Measurements from ENCODE around the gene FGF13. TPM values are rescaled to one million over a fixed set of nuclear protein-coding genes. Genes with fewer than 3 reads are reported as not detected.

FGF13 gene
- total RNA-seq, 5 donors from 2014 or later (not counting 1 experiment from before 2014, with no cell fraction given) = 0.16 TPM; not detected in 4

- ChIA-PET CTCF (no interaction called here), POLR2A (no interaction called here)
- DNase-seq = no peak
- Histone ChIP-seq H3K36me3 (ENCODE audit: control insufficient read depth in 2 of 2, extremely low read depth in 1 of 2, insufficient read depth in 1 of 2, low read length in 1 of 2) (no peaks in the 10 kb centered on the region), H3K27ac (ENCODE audit: low read length) (no peak overlapping the region), H3K4me3 (ENCODE audit: control insufficient read depth in 1 of 2, extremely low read depth in 1 of 2, low read length in 1 of 2) (no peak overlapping the region), H3K9me3 (no peaks in the 10 kb centered on the region), H3K27me3 (replicated peaks in 1 of 2; ENCODE audit: control insufficient read depth in 2 of 2, extremely low read depth in 1 of 2, insufficient read depth in 2 of 2, low read length in 1 of 2) (no peaks in the 10 kb centered on the region), H3K4me1 (ENCODE audit: control insufficient read depth in 1 of 2, extremely low read depth in 1 of 2, insufficient read depth in 2 of 2, low read length in 2 of 2) (no peaks in the 10 kb centered on the region)
- ATAC-seq (replicated peaks in 1 of 4) = no peak
- Mint-ChIP-seq H3K27me3 (peaks cover 0 to 6% of the 10 kb centered on the region in 2 donors), H3K36me3 (no peaks in the 10 kb centered on the region), H3K9me3 (no peaks in the 10 kb centered on the region), H3K4me1 (no peaks in the 10 kb centered on the region), H3K4me3 (no peak overlapping the region), H3K27ac (no peak overlapping the region)
Observed at GRCh38 chrX:138690591-138690990, 20.9 kb downstream of the FGF13 start.

GRCh38 chrX:138683600-138683999 is 27.9 kb downstream of the FGF13 start:
- no peaks in the 10 kb centered on the region for H3K27me3 ChIP-seq (replicated peaks in 1 of 2; ENCODE audit: control insufficient read depth in 2 of 2, extremely low read depth in 1 of 2, insufficient read depth in 2 of 2, low read length in 1 of 2)
- no peaks in the 10 kb centered on the region for H3K9me3 ChIP-seq
- H3K4me1 ChIP-seq (ENCODE audit: control insufficient read depth in 1 of 2, extremely low read depth in 1 of 2, insufficient read depth in 2 of 2, low read length in 2 of 2) = no peaks in the 10 kb centered on the region
- Mint-ChIP-seq H3K27me3 (peaks cover 0 to 12% of the 10 kb centered on the region in 2 donors), H3K27ac (no peak overlapping the region), H3K9me3 (no peaks in the 10 kb centered on the region), H3K4me3 (no peak overlapping the region), H3K4me1 (no peaks in the 10 kb centered on the region), H3K36me3 (no peaks in the 10 kb centered on the region)
- no peak for DNase-seq
- ATAC-seq (replicated peaks in 1 of 4) = no peak
- ChIA-PET CTCF (no interaction called here), POLR2A (no interaction called here)
- H3K27ac ChIP-seq (ENCODE audit: low read length) = no peak overlapping the region
- no CpG with 5 or more reads among the region's 4 CpGs for WGBS (ENCODE audit: insufficient coverage)
- no peaks in the 10 kb centered on the region for H3K36me3 ChIP-seq (ENCODE audit: control insufficient read depth in 2 of 2, extremely low read depth in 1 of 2, insufficient read depth in 1 of 2, low read length in 1 of 2)
- H3K4me3 ChIP-seq (ENCODE audit: control insufficient read depth in 1 of 2, extremely low read depth in 1 of 2, low read length in 1 of 2) = no peak overlapping the region

- Mint-ChIP-seq H3K27me3 (peaks cover 0 to 9% of the 10 kb centered on the region in 2 donors), H3K9me3 (peaks cover 0 to 4% (median 0%) of the 10 kb centered on the region in 3 donors), H3K27ac (no peak overlapping the region), H3K4me3 (no peak overlapping the region), H3K36me3 (no peaks in the 10 kb centered on the region), H3K4me1 (no peaks in the 10 kb centered on the region)
- Histone ChIP-seq H3K4me1 (ENCODE audit: control insufficient read depth in 1 of 2, extremely low read depth in 1 of 2, insufficient read depth in 2 of 2, low read length in 2 of 2) (no peaks in the 10 kb centered on the region), H3K27me3 (replicated peaks in 1 of 2; ENCODE audit: control insufficient read depth in 2 of 2, extremely low read depth in 1 of 2, insufficient read depth in 2 of 2, low read length in 1 of 2) (no peaks in the 10 kb centered on the region), H3K4me3 (ENCODE audit: control insufficient read depth in 1 of 2, extremely low read depth in 1 of 2, low read length in 1 of 2) (no peak overlapping the region), H3K27ac (ENCODE audit: low read length) (no peak overlapping the region), H3K36me3 (ENCODE audit: control insufficient read depth in 2 of 2, extremely low read depth in 1 of 2, insufficient read depth in 1 of 2, low read length in 1 of 2) (no peaks in the 10 kb centered on the region), H3K9me3 (no peaks in the 10 kb centered on the region)
- ATAC-seq (replicated peaks in 1 of 4) = no peak
- ChIA-PET CTCF (no interaction called here), POLR2A (no interaction called here)
- no CpG with 5 or more reads among the region's 2 CpGs for WGBS (ENCODE audit: insufficient coverage)
- DNase-seq = no peak
Observed at GRCh38 chrX:138669693-138670092, 41.8 kb downstream of the FGF13 start.

- Histone ChIP-seq H3K27me3 (replicated peaks in 1 of 2; ENCODE audit: control insufficient read depth in 2 of 2, extremely low read depth in 1 of 2, insufficient read depth in 2 of 2, low read length in 1 of 2) (no peaks in the 10 kb centered on the region), H3K27ac (ENCODE audit: low read length) (no peak overlapping the region), H3K4me1 (ENCODE audit: control insufficient read depth in 1 of 2, extremely low read depth in 1 of 2, insufficient read depth in 2 of 2, low read length in 2 of 2) (no peaks in the 10 kb centered on the region), H3K36me3 (ENCODE audit: control insufficient read depth in 2 of 2, extremely low read depth in 1 of 2, insufficient read depth in 1 of 2, low read length in 1 of 2) (no peaks in the 10 kb centered on the region), H3K4me3 (ENCODE audit: control insufficient read depth in 1 of 2, extremely low read depth in 1 of 2, low read length in 1 of 2) (no peak overlapping the region), H3K9me3 (no peaks in the 10 kb centered on the region)
- Mint-ChIP-seq H3K27ac (no peak overlapping the region), H3K4me3 (no peak overlapping the region), H3K4me1 (no peaks in the 10 kb centered on the region), H3K9me3 (peaks cover 0 to 4% (median 0%) of the 10 kb centered on the region in 3 donors), H3K36me3 (no peaks in the 10 kb centered on the region), H3K27me3 (peaks cover 0 to 29% of the 10 kb centered on the region in 2 donors)
- DNase-seq = no peak
- no CpG with 5 or more reads among the region's 1 CpG for WGBS (ENCODE audit: insufficient coverage)
- POLR2A ChIA-PET = no interaction called here
- CTCF ChIA-PET = no interaction called here
- no peak for ATAC-seq (replicated peaks in 1 of 4)
Observed at GRCh38 chrX:138664466-138664865, 47.1 kb downstream of the FGF13 start.

GRCh38 chrX:138664016-138664415 is 47.5 kb downstream of the FGF13 start:
- CTCF ChIA-PET = no interaction called here

GRCh38 chrX:138651494-138651893 is 60.0 kb downstream of the FGF13 start:
- ChIA-PET CTCF (no interaction called here), POLR2A (no interaction called here)
- no peaks in the 10 kb centered on the region for H3K9me3 Mint-ChIP-seq
- H3K9me3 ChIP-seq = no peaks in the 10 kb centered on the region
- no peak overlapping the region for H3K27ac ChIP-seq (ENCODE audit: low read length)
- H3K27me3 Mint-ChIP-seq = peaks cover 0 to 6% of the 10 kb centered on the region in 2 donors
- H3K4me1 Mint-ChIP-seq = no peaks in the 10 kb centered on the region
- no peaks in the 10 kb centered on the region for H3K36me3 ChIP-seq (ENCODE audit: control insufficient read depth in 2 of 2, extremely low read depth in 1 of 2, insufficient read depth in 1 of 2, low read length in 1 of 2)
- H3K36me3 Mint-ChIP-seq = no peaks in the 10 kb centered on the region
- H3K4me3 Mint-ChIP-seq = no peak overlapping the region
- H3K4me1 ChIP-seq (ENCODE audit: control insufficient read depth in 1 of 2, extremely low read depth in 1 of 2, insufficient read depth in 2 of 2, low read length in 2 of 2) = no peaks in the 10 kb centered on the region
- ATAC-seq (replicated peaks in 1 of 4) (no peak), DNase-seq (no peak)
- no peak overlapping the region for H3K27ac Mint-ChIP-seq
- no peak overlapping the region for H3K4me3 ChIP-seq (ENCODE audit: control insufficient read depth in 1 of 2, extremely low read depth in 1 of 2, low read length in 1 of 2)
- H3K27me3 ChIP-seq (replicated peaks in 1 of 2; ENCODE audit: control insufficient read depth in 2 of 2, extremely low read depth in 1 of 2, insufficient read depth in 2 of 2, low read length in 1 of 2) = no peaks in the 10 kb centered on the region

More at GRCh38 chrX:138664016-138664415, 47.5 kb downstream of the FGF13 start:
- Mint-ChIP-seq H3K27ac (no peak overlapping the region), H3K36me3 (no peaks in the 10 kb centered on the region), H3K9me3 (peaks cover 0 to 4% (median 0%) of the 10 kb centered on the region in 3 donors), H3K4me1 (no peaks in the 10 kb centered on the region), H3K4me3 (no peak overlapping the region), H3K27me3 (peaks cover 0 to 30% of the 10 kb centered on the region in 2 donors)
- Histone ChIP-seq H3K9me3 (no peaks in the 10 kb centered on the region), H3K36me3 (ENCODE audit: control insufficient read depth in 2 of 2, extremely low read depth in 1 of 2, insufficient read depth in 1 of 2, low read length in 1 of 2) (no peaks in the 10 kb centered on the region), H3K4me1 (ENCODE audit: control insufficient read depth in 1 of 2, extremely low read depth in 1 of 2, insufficient read depth in 2 of 2, low read length in 2 of 2) (no peaks in the 10 kb centered on the region), H3K4me3 (ENCODE audit: control insufficient read depth in 1 of 2, extremely low read depth in 1 of 2, low read length in 1 of 2) (no peak overlapping the region), H3K27me3 (replicated peaks in 1 of 2; ENCODE audit: control insufficient read depth in 2 of 2, extremely low read depth in 1 of 2, insufficient read depth in 2 of 2, low read length in 1 of 2) (no peaks in the 10 kb centered on the region), H3K27ac (ENCODE audit: low read length) (no peak overlapping the region)
- DNase-seq (no peak), ATAC-seq (replicated peaks in 1 of 4) (no peak)
- no CpG with 5 or more reads among the region's 3 CpGs for WGBS (ENCODE audit: insufficient coverage)
- POLR2A ChIA-PET = no interaction called here

- no peaks in the 10 kb centered on the region for H3K27me3 ChIP-seq (replicated peaks in 1 of 2; ENCODE audit: control insufficient read depth in 2 of 2, extremely low read depth in 1 of 2, insufficient read depth in 2 of 2, low read length in 1 of 2)
- H3K36me3 ChIP-seq (ENCODE audit: control insufficient read depth in 2 of 2, extremely low read depth in 1 of 2, insufficient read depth in 1 of 2, low read length in 1 of 2) = no peaks in the 10 kb centered on the region
- H3K4me1 ChIP-seq (ENCODE audit: control insufficient read depth in 1 of 2, extremely low read depth in 1 of 2, insufficient read depth in 2 of 2, low read length in 2 of 2) = no peaks in the 10 kb centered on the region
- WGBS (ENCODE audit: insufficient coverage) = 52% methylated on average over 2 of the region's 4 CpGs
- Mint-ChIP-seq H3K4me3 (no peak overlapping the region), H3K9me3 (peaks cover 0 to 4% (median 0%) of the 10 kb centered on the region in 3 donors), H3K27me3 (peaks cover 0 to 8% of the 10 kb centered on the region in 2 donors), H3K4me1 (no peaks in the 10 kb centered on the region), H3K27ac (no peak overlapping the region), H3K36me3 (no peaks in the 10 kb centered on the region)
- H3K9me3 ChIP-seq = no peaks in the 10 kb centered on the region
- DNase-seq (no peak), ATAC-seq (replicated peaks in 1 of 4) (no peak)
- no peak overlapping the region for H3K27ac ChIP-seq (ENCODE audit: low read length)
- H3K4me3 ChIP-seq (ENCODE audit: control insufficient read depth in 1 of 2, extremely low read depth in 1 of 2, low read length in 1 of 2) = no peak overlapping the region
- CTCF ChIA-PET = no interaction called here
- POLR2A ChIA-PET = no interaction called here
Observed at GRCh38 chrX:138648568-138648967, 62.9 kb downstream of the FGF13 start.
